Cardiac muscle cell (in vitro differentiated cells and primary cell): ENCODE measurements around the gene MICOS13. TPM values are rescaled to one million over a fixed set of nuclear protein-coding genes. Genes with fewer than 3 reads are reported as not detected.
"Not testable (repeated sequence)": the region's sequence is repeated elsewhere in the genome, so short reads cannot be mapped to it uniquely, and the experiment has no call there.

ENCODE experiments used
- DNase-seq, 2 donors: peaks; one replicate each; pipeline versions ENCODE4 v3.0.0 to v3.0.0-alpha.2; 2010 to 2017; ENCODE audit warnings: low read depth in 1 of 2, low spot score in 1 of 2
- H3K27ac ChIP-seq: fragments of 200-600 bp; sonication (generic); 2 replicates; pipeline ENCODE4 v1.5.1; 2016
- H3K27me3 ChIP-seq: fragments of 200-600 bp; sonication (generic); 2 replicates; pipeline ENCODE4 v1.6.0; 2016; ENCODE audit warnings: control low read depth
- H3K36me3 ChIP-seq: fragments of 200-600 bp; sonication (generic); 2 replicates; pipeline ENCODE4 v1.5.1; 2016; ENCODE audit warnings: control low read depth
- H3K4me1 ChIP-seq: fragments of 200-600 bp; sonication (generic); 2 replicates; pipeline ENCODE4 v1.8.1; 2017; ENCODE audit warnings: low read depth, mild to moderate bottlenecking, mixed run types
- H3K4me3 ChIP-seq: fragments of 200-600 bp; sonication (generic); 2 replicates; pipeline ENCODE4 v1.5.1; 2016; ENCODE audit warnings: mild to moderate bottlenecking
- H3K9me3 ChIP-seq: fragments of 200-600 bp; sonication (generic); 2 replicates; pipeline ENCODE4 v1.5.1; 2017; ENCODE audit warnings: low read depth, mild to moderate bottlenecking, control low read depth
- polyA plus RNA-seq: library from polyadenylated mRNA; unstranded; fragments of >200 nt; fragmentation: Nextera tagmentation; extraction: Ambion mirVana; gene quantifications from 2 replicates; pipeline ENCODE4 v1.2.1, GENCODE V29; 2016
- total RNA-seq: library from RNA; depleted of rRNA; stranded (reverse); fragments of >200 nt; gene quantifications from 2 replicates; pipeline ENCODE4 v1.2.3, GENCODE V29; 2016
- TF ChIP-seq, protein P1 (sequence below): IDR thresholded peaks from 2 replicates; pipeline ENCODE4 v1.5.1; 2012; ENCODE audit warnings: low read depth, mild to moderate bottlenecking, low read length

Gene MICOS13
- total and polyA plus RNA-seq, 2 experiments from 2014 or later = 59.1 to 173 TPM

DNA sequence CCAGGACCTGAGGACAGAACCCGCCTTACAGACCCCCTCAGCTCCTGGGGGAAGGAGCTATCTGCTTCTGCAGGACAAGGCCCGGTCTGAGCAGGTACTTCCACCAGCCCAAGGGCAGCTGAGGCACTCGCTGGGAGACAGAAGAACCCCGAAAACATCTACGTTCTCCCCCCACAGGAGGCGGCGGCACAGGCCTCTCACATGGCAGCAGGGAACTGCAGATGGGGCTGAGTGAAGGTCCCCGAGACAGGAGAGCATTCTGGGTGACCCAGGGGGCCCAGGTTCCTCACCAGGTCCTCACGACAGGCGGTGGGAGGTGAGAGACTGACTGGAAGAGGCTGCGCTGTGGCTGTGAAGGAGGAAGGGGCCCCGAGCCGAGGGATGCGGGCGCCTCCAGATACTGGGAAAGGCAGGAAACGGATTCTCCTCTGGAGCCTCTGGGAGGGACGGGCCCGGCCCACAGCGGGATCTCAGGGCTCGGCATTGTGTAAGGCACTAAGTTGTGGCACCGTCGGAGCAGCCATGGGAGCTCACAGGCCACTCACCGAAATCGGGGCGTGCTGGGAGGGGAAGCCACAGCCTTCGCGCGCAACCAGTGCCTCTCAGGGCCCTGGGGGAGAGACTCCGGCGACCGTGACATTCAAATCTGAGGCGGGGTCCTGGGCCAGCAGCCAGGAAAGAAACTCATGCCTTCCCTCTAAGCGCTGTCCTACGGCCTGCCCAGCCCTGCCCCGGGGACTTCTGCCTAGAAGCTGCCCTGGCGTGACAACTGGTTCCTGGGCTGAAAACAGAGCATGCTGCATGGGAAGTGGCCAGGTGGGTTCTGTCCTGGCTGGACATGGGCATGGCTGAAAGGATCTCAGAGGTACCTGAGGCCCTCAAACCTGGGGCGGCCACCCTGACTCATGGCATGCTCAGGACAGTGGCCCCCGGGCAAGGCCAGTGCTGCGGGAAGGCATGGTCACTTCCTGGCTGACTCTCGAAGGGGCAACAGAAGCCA lies 23.8 kb upstream of the MICOS13 start:
- TF ChIP-seq, protein P1, sequence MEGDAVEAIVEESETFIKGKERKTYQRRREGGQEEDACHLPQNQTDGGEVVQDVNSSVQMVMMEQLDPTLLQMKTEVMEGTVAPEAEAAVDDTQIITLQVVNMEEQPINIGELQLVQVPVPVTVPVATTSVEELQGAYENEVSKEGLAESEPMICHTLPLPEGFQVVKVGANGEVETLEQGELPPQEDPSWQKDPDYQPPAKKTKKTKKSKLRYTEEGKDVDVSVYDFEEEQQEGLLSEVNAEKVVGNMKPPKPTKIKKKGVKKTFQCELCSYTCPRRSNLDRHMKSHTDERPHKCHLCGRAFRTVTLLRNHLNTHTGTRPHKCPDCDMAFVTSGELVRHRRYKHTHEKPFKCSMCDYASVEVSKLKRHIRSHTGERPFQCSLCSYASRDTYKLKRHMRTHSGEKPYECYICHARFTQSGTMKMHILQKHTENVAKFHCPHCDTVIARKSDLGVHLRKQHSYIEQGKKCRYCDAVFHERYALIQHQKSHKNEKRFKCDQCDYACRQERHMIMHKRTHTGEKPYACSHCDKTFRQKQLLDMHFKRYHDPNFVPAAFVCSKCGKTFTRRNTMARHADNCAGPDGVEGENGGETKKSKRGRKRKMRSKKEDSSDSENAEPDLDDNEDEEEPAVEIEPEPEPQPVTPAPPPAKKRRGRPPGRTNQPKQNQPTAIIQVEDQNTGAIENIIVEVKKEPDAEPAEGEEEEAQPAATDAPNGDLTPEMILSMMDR = no peak
- Histone ChIP-seq H3K36me3 (peaks cover 36% of the 10 kb centered on the region), H3K9me3 (no peaks in the 10 kb centered on the region), H3K27me3 (no peaks in the 10 kb centered on the region), H3K4me1 (no peaks in the 10 kb centered on the region), H3K4me3 (no peak overlapping the region), H3K27ac (no peak overlapping the region)
- DNase-seq = no peak

DNA sequence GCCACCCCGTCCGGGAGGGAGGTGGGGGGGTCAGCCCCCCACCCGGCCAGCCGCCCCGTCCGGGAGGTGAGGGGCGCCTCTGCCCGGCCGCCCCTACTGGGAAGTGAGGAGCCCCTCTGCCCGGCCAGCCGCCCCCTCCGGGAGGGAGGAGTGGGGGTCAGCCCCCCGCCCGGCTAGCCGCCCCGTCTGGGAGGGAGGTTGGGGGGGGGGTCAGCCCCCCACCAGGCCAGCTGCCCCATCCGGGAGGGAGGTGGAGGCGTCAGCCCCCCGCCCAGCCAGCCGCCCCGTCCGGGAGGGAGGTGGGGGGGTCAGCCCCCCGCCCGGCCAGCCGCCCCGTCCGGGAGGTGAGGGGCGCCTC lies 21.7 kb upstream of the MICOS13 start:
- not testable (repeated sequence) for DNase-seq, H3K9me3 ChIP-seq, H3K27ac ChIP-seq, H3K27me3 ChIP-seq, H3K4me1 ChIP-seq, H3K4me3 ChIP-seq
- H3K36me3 ChIP-seq = peaks cover 43% of the 10 kb centered on the region

DNA sequence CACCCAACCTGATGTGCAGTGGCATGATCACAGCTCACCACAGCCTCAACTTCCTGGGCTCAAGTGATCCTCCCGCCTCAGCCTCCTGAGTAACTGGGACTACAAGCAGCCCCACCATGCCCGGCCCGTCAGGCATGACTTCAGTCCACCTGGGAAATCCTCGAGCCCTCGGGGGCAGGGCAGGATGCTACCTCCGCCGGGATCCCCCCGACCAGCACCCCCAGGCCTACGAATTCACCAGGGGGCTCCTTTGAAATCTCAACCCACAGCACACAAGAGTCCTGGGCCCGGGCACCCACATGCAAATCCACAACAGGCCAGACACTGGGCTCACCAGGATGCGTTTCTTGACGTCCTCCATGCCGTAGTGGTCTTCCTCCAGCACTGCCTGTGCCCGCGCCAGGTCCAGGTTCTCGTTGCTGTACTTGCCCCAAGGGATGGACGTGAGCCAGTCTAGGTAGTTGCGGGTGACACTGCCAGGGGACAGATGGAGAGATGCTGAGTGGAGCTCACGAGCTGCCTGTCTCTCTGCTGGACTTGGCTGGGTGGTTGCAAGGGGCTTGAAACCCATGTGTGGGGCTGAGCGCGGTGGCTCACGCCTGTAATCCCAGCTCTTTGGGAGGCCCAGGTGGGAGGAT lies 20.3 kb upstream of the MICOS13 start:
- no peaks in the 10 kb centered on the region for H3K27me3 ChIP-seq
- no peak for DNase-seq
- H3K9me3 ChIP-seq = no peaks in the 10 kb centered on the region
- no peaks in the 10 kb centered on the region for H3K4me1 ChIP-seq
- no peak overlapping the region for H3K4me3 ChIP-seq
- no peak overlapping the region for H3K27ac ChIP-seq
- H3K36me3 ChIP-seq = peaks cover 38% of the 10 kb centered on the region
- TF ChIP-seq, protein P1 = no peak

DNA sequence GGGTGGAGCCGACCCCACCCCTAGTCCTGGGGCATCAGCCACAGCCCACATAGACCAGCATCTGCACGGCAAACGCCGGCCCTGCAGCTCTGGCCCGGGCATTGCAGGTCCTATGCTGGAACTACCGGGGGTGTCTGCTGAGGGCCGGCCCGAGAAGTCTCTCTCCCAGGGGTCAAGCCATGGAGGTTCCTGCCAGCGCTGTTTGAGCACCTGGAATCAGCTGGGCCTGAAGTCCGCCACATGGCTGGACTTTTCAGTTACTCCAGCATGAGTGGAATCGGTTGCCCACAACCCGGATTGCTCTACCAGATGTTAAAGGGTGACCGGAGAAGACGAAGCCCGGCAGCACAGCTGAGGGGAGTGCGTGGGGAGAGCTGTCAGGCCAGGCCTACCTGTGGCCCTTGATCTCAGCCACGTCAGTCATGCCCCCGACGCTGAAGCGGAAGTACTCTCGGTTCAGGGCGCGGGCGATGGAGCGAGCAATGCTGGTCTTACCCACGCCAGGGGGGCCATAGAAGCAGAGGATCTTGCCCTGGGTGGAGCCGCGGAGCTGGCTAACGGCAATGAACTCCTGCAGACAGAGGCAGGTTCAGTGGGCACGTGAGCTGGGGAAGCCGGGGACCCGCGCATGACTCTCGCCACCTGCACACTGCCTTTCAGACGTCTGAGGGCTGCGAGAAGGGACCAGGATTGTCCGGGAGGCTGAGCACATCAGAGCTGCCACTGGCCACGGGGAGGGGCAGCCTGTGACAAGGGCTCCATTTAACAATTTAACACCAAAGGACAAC lies 18.5 kb upstream of the MICOS13 start:
- peak overlapping the region; percentile 80 for H3K27ac ChIP-seq
- no peak overlapping the region for H3K4me3 ChIP-seq
- H3K27me3 ChIP-seq = no peaks in the 10 kb centered on the region
- TF ChIP-seq, protein P1 = no peak
- no peaks in the 10 kb centered on the region for H3K9me3 ChIP-seq
- no peak for DNase-seq
- H3K36me3 ChIP-seq = peaks cover 34% of the 10 kb centered on the region
- no peaks in the 10 kb centered on the region for H3K4me1 ChIP-seq

DNA sequence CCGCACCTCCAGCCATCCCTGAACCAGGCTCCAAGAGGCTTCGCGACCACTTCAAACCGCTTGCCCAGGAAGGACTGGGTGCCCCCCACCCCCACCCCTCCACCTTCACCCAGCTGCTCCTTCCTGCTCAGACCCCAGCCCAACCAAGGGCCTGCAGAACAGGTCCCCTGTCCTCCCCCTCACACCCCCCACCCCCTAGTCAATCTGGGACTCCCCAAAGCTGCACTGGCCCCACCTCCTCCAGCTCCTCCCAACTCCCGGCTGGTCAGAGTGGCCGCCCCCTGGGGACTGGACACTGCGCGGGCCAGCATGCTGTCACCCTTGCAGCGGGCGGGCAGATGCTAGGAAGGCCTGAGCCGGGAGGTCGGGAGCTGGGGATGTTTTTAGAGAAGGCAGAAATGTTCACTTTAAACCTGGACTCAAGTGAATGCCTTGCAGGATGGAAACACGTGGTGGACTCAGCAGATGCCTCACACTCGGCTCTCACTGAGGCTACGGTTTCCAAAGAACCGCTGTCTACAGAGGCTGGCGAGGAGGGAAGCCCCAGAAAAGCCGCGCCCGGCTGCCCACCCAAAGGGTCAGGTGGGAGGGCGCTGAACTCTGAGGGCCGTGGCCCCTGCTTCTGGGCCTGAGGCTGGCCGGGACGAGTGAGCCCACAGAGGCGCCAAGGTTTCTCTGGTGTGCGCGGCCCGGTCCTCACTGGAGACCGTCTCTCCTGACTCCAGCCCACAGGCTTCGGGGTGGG lies 17.7 kb upstream of the MICOS13 start:
- Histone ChIP-seq H3K27ac (peak overlapping the region; percentile 80), H3K36me3 (peaks cover 38% of the 10 kb centered on the region), H3K4me3 (no peak overlapping the region)

More for the DNA sequence above, 17.7 kb upstream of the MICOS13 start:
- TF ChIP-seq, protein P1 = no peak
- DNase-seq = no peak
- H3K27me3 ChIP-seq = no peaks in the 10 kb centered on the region
- H3K4me1 ChIP-seq = no peaks in the 10 kb centered on the region
- no peaks in the 10 kb centered on the region for H3K9me3 ChIP-seq
